IMR-90 (cell line): ENCODE data around the gene TGDS. TPM values are rescaled to one million over a fixed set of nuclear protein-coding genes. Genes with fewer than 3 reads are reported as not detected.

ENCODE experiments used
- ATAC-seq: fragments of 200-7000 bp; cut with Tn5 transposase; 2 replicates; pipeline ENCODE4 v1.9.1; 2020; ENCODE audit warnings: low read depth, mild to moderate bottlenecking, moderate library complexity
- BruUV-seq: library from RNA; stranded (reverse); fragments of 400-500 nt; replicated peaks from 2 replicates; lab custom pipeline; 2021; lab: Mats Ljungman, UMichigan
- CTCF ChIA-PET: fragments of 300-600 bp; formaldehyde crosslinking; extraction: SDS; loops from one replicate; lab custom pipeline; 2021; ENCODE audit warnings: antibody characterized with exemption; lab: Yijun Ruan, JAX
- POLR2A ChIA-PET: fragments of 300-600 bp; sonication (Branson Sonifier 250); formaldehyde crosslinking; loops from one replicate; lab custom pipeline; 2022; ENCODE audit warnings: antibody characterized with exemption; ENCODE audit not compliant: unreplicated experiment; lab: Charles Lee
- DNase-seq: peaks from one replicate; pipeline ENCODE4 v3.0.0; 2013
- H2AFZ ChIP-seq: replicated peaks from 2 replicates; pipeline ENCODE3; 2013; ENCODE audit warnings: low read length, mild to moderate bottlenecking; ENCODE audit not compliant: poor library complexity
- H2AK5ac ChIP-seq: 2 replicates; pipeline ENCODE4 v1.6.1; 2013; ENCODE audit warnings: low read depth, low read length, inconsistent platforms
- H2AK9ac ChIP-seq: replicated peaks from 2 replicates; pipeline ENCODE3; 2013; ENCODE audit warnings: mild to moderate bottlenecking, low read depth, low read length, moderate library complexity; ENCODE audit not compliant: poor library complexity
- H2BK120ac ChIP-seq: 2 replicates; pipeline ENCODE4 v1.6.1; 2013; ENCODE audit warnings: low read depth, low read length, inconsistent platforms
- H2BK15ac ChIP-seq: 3 replicates; pipeline ENCODE4 v1.6.1; 2013; ENCODE audit warnings: low read depth, low read length, inconsistent platforms
- H2BK20ac ChIP-seq: 2 replicates; pipeline ENCODE4 v1.6.1; 2013; ENCODE audit warnings: low read depth, mild to moderate bottlenecking, inconsistent platforms, low read length, moderate library complexity
- H2BK5ac ChIP-seq: 2 replicates; pipeline ENCODE4 v1.6.1; 2013; ENCODE audit warnings: mild to moderate bottlenecking, low read depth, low read length, inconsistent platforms; ENCODE audit not compliant: poor library complexity, severe bottlenecking
- H3K14ac ChIP-seq: replicated peaks from 2 replicates; pipeline ENCODE4 v1.6.1; 2013; ENCODE audit warnings: low read depth, low read length, inconsistent platforms
- H3K18ac ChIP-seq: 2 replicates; pipeline ENCODE4 v1.6.1; 2013; ENCODE audit warnings: low read depth, low read length, control low read depth
- H3K23ac ChIP-seq: 2 replicates; pipeline ENCODE4 v1.6.1; 2013; ENCODE audit warnings: low read depth, low read length, inconsistent platforms
- H3K27ac ChIP-seq: 2 replicates; pipeline ENCODE4 v1.5.1; 2013; ENCODE audit warnings: mild to moderate bottlenecking, control low read depth, low read length; ENCODE audit not compliant: insufficient read depth
- H3K27me3 ChIP-seq: 2 replicates; pipeline ENCODE4 v1.6.1; 2013; ENCODE audit warnings: low read length; ENCODE audit not compliant: control insufficient read depth, insufficient read depth
- H3K36me3 ChIP-seq: 2 replicates; pipeline ENCODE4 v1.6.1; 2013; ENCODE audit warnings: low read length, mixed read lengths; ENCODE audit not compliant: control insufficient read depth, insufficient read depth
- H3K4ac ChIP-seq: 2 replicates; pipeline ENCODE4 v1.6.1; 2013; ENCODE audit warnings: low read depth, low read length, inconsistent platforms
- H3K4me1 ChIP-seq: 2 replicates; pipeline ENCODE4 v1.6.1; 2013; ENCODE audit warnings: low read length, mixed read lengths; ENCODE audit not compliant: control insufficient read depth, insufficient read depth
- H3K4me2 ChIP-seq: 2 replicates; pipeline ENCODE4 v1.6.1; 2013; ENCODE audit warnings: low read depth, mild to moderate bottlenecking, control low read depth, low read length, moderate library complexity
- H3K4me3 ChIP-seq: 2 replicates; pipeline ENCODE4 v1.5.1; 2013; ENCODE audit warnings: low read depth, mild to moderate bottlenecking, control low read depth, low read length, moderate library complexity; ENCODE audit not compliant: insufficient read depth
- H3K56ac ChIP-seq: 2 replicates; pipeline ENCODE4 v1.6.1; 2013; ENCODE audit warnings: low read length, inconsistent platforms; ENCODE audit not compliant: insufficient read depth; ENCODE audit errors: extremely low read depth
- H3K79me1 ChIP-seq, 2 experiments: 2 replicates each; pipeline ENCODE4 v1.6.1; 2013; ENCODE audit warnings: low read length in 2 of 2, inconsistent platforms in 1 of 2, low read depth in 1 of 2
- H3K9ac ChIP-seq: 2 replicates; pipeline ENCODE4 v1.6.1; 2013; ENCODE audit warnings: low read depth, low read length, control low read depth
- H3K9me1 ChIP-seq: 2 replicates; pipeline ENCODE4 v1.6.1; 2013; ENCODE audit warnings: low read length, inconsistent platforms; ENCODE audit not compliant: insufficient read depth
- H3K9me3 ChIP-seq: 2 replicates; pipeline ENCODE4 v1.6.1; 2013; ENCODE audit warnings: low read length; ENCODE audit not compliant: control insufficient read depth, insufficient read depth
- H4K20me1 ChIP-seq: 2 replicates; pipeline ENCODE4 v1.6.1; 2013; ENCODE audit warnings: low read length, inconsistent platforms; ENCODE audit not compliant: insufficient read depth
- H4K5ac ChIP-seq: 2 replicates; pipeline ENCODE4 v1.6.1; 2013; ENCODE audit warnings: mild to moderate bottlenecking, low read depth, low read length, control low read depth
- H4K8ac ChIP-seq, 2 experiments: 2 replicates each; pipeline ENCODE4 v1.6.1; 2013; ENCODE audit warnings: low read depth in 2 of 2, low read length in 2 of 2, control low read depth in 1 of 2, inconsistent platforms in 1 of 2
- H4K91ac ChIP-seq: 2 replicates; pipeline ENCODE4 v1.6.1; 2013; ENCODE audit warnings: low read depth, low read length, inconsistent platforms; ENCODE audit not compliant: insufficient read depth
- BHLHE40 ChIP-seq: fragments of 150-350 bp; IDR thresholded peaks from 2 replicates; pipeline ENCODE4 v1.6.1; 2016; ENCODE audit warnings: mild to moderate bottlenecking, low read depth, low read length
- CEBPB ChIP-seq: IDR thresholded peaks from 2 replicates; pipeline ENCODE4 v1.6.1; 2012; ENCODE audit warnings: low read depth, low read length, improper control_type of control experiment
- CHD1 ChIP-seq: IDR thresholded peaks from 2 replicates; pipeline ENCODE4 v1.6.1; 2012; ENCODE audit warnings: low read depth, low read length, improper control_type of control experiment
- ELK1 ChIP-seq: fragments of 150-350 bp; IDR thresholded peaks from 2 replicates; pipeline ENCODE4 v1.6.1; 2016; ENCODE audit warnings: low read depth, mild to moderate bottlenecking, low read length, moderate library complexity, borderline replicate concordance
- FOS ChIP-seq: fragments of 150-350 bp; IDR thresholded peaks from 2 replicates; pipeline ENCODE4 v1.6.1; 2016; ENCODE audit warnings: low read depth, low read length
- MAZ ChIP-seq: IDR thresholded peaks from 2 replicates; pipeline ENCODE4 v1.6.1; 2012; ENCODE audit warnings: low read depth, mild to moderate bottlenecking, low read length, improper control_type of control experiment, moderate library complexity, borderline replicate concordance
- MXI1 ChIP-seq: IDR thresholded peaks from 2 replicates; pipeline ENCODE4 v1.6.1; 2012; ENCODE audit warnings: low read depth, mild to moderate bottlenecking, low read length, moderate library complexity, borderline replicate concordance
- NFE2L2 ChIP-seq: fragments of 150-350 bp; IDR thresholded peaks from 2 replicates; pipeline ENCODE4 v1.6.1; 2016; ENCODE audit warnings: low read depth, mild to moderate bottlenecking, low read length
- POLR2A ChIP-seq: IDR thresholded peaks from 2 replicates; pipeline ENCODE4 v1.6.1; 2012; ENCODE audit warnings: mild to moderate bottlenecking, low read depth, low read length
- RAD21 ChIP-seq: IDR thresholded peaks from 2 replicates; pipeline ENCODE4 v1.6.1; 2012; ENCODE audit warnings: low read length, improper control_type of control experiment
- RCOR1 ChIP-seq: IDR thresholded peaks from 2 replicates; pipeline ENCODE4 v1.6.1; 2012; ENCODE audit warnings: mild to moderate bottlenecking, low read length, improper control_type of control experiment; ENCODE audit not compliant: insufficient replicate concordance
- RFX5 ChIP-seq: IDR thresholded peaks from 2 replicates; pipeline ENCODE4 v1.8.0; 2012; ENCODE audit warnings: low read depth, mild to moderate bottlenecking, low read length, moderate library complexity
- USF2 ChIP-seq: fragments of 150-350 bp; IDR thresholded peaks from 2 replicates; pipeline ENCODE4 v1.6.1; 2017; ENCODE audit warnings: mild to moderate bottlenecking, antibody characterized with exemption, low read length, low read depth
- WGBS, 2 experiments: methylation state at CpG; one replicate each; pipeline versions ENCODE4 v1.1.5 to v1.1.7; 2013; ENCODE audit warnings: missing lambda C conversion rate in 2 of 2; ENCODE audit not compliant: insufficient read length in 1 of 2; ENCODE audit errors: extremely low coverage in 2 of 2; 5-methylcytosine and 5-hydroxymethylcytosine counted together
- dilution Hi-C: fragments of 300-500 bp; cut with HindIII; formaldehyde crosslinking; loops from one replicate; pipeline ENCODE4 v1.14.3; 2018; ENCODE audit warnings: low sequenced_read_pairs; ENCODE audit not compliant: unreplicated experiment
- in situ Hi-C: fragments of 300-500 bp; cut with MboI; formaldehyde crosslinking; loops from 3 replicates; pipeline ENCODE4 v1.14.3; 2019; ENCODE audit warnings: low sequenced_read_pairs, inconsistent platforms, mixed read lengths
- intact Hi-C: fragments of 100-400 bp; cut with micrococcal nuclease; formaldehyde crosslinking; loops from 2 replicates; pipeline ENCODE4 v1.10.0; 2022
- polyA plus RNA-seq, 3 experiments: library from polyadenylated mRNA; depleted of rRNA; stranded (reverse); fragments of >200 nt; gene quantifications; 2 replicates each; pipeline ENCODE4 v1.2.3, GENCODE V29; 2012; ENCODE audit warnings: low replicate concordance in 1 of 3
- total RNA-seq: library from RNA; depleted of rRNA; stranded (reverse); fragments of >200 nt; gene quantifications from 2 replicates; pipeline ENCODE4 v1.2.3, GENCODE V29; 2012

TGDS gene
- total and polyA plus RNA-seq, 2 of the 4 experiments (the other 2 are of a cell fraction), result 9.6 to 15.6 TPM

- Histone ChIP-seq H3K79me1 (peaks cover 9 to 28% of the 10 kb centered on the region in 2 experiments), H3K56ac (peak within 1 kb of the TSS; percentile 70), H4K5ac (peak within 1 kb of the TSS; percentile 89), H3K27ac (peak within 1 kb of the TSS; percentile 85), H4K20me1 (peaks cover 2% of the 10 kb centered on the region; the same call in 1 of the 2 replicates), H3K4me1 (peaks cover 6% of the 10 kb centered on the region), H3K4ac (peak within 1 kb of the TSS; percentile 89), H2AFZ (peak within 1 kb of the TSS; percentile 96), H3K36me3 (peaks cover 2% of the 10 kb centered on the region), H2AK9ac (peak within 1 kb of the TSS; percentile 99), H3K9ac (peak within 1 kb of the TSS; percentile 90), H3K4me3 (peak within 1 kb of the TSS; percentile 83), H4K8ac (peak within 1 kb of the TSS; percentile 82 to 94), H2BK20ac (no peak within 1 kb of the TSS), H2BK15ac (no peak within 1 kb of the TSS; the same call in 2 of the 3 replicates), H3K23ac (peak within 1 kb of the TSS; percentile 94), H3K4me2 (peak within 1 kb of the TSS; percentile 73), H3K18ac (peak within 1 kb of the TSS; percentile 80), H3K9me1 (no peaks in the 10 kb centered on the region), H2BK5ac (peak within 1 kb of the TSS; percentile 82), H4K91ac (peak within 1 kb of the TSS; percentile 78), H2AK5ac (peak within 1 kb of the TSS; percentile 64), H2BK120ac (peak within 1 kb of the TSS; percentile 65), H3K27me3 (no peaks in the 10 kb centered on the region), H3K9me3 (no peaks in the 10 kb centered on the region), H3K14ac (peak within 1 kb of the TSS; percentile 92)
- dilution Hi-C loops (no loop called here), intact Hi-C loops (loop anchor here (10.0 kb wide), 1 partner anchor 1767 kb away; no protein-coding TSS in a partner anchor), in situ Hi-C loops (loop anchor here (25.0 kb wide), 1 partner anchor 1364 kb away; the partner anchor contains the start of gene GPC6)
- BruUV-seq, result no TSS peak
- WGBS, 2 experiments, result 3% methylated on average over 14 of the region's 71 CpGs; no CpG with 5 or more reads in 1 of the 2 experiments
- DNase-seq, result peak; percentile 100
- ChIA-PET CTCF (interaction anchor here (0.7 kb wide), 1 partner anchor 1707 kb away, joined by 3 read pairs; no protein-coding TSS in a partner anchor), POLR2A (no interaction called here)
- peak; percentile 99 for ATAC-seq
- peak; percentile 11 for TF ChIP-seq RCOR1
- peak; percentile 65; the same call in 1 of the 2 replicates for TF ChIP-seq MAZ
- no peak; the same call in 1 of the 2 replicates for TF ChIP-seq USF2
- peak; percentile 73 for TF ChIP-seq POLR2A
- no peak for TF ChIP-seq NFE2L2
- no peak for TF ChIP-seq ELK1
- no peak for TF ChIP-seq RFX5
- peak; percentile 73 for TF ChIP-seq BHLHE40
- no peak for TF ChIP-seq RAD21
- no peak for TF ChIP-seq FOS
- no peak for TF ChIP-seq CHD1
- TF ChIP-seq MXI1, result peak; percentile 23; the same call in 1 of the 2 replicates
- peak; percentile 84 for TF ChIP-seq CEBPB
These were observed 5.8 kb upstream of the TGDS start, which contains the start of gene GPR180 for GRCh38 chr13:94601446-94602431. Gene GPR180, plus strand, starts transcription at chr13:94601857. Its CDS starts 71 bp downstream, at chr13:94601928.
